Measurements from ENCODE around the gene CPNE2. TPM values are rescaled to one million over a fixed set of nuclear protein-coding genes. Genes with fewer than 3 reads are reported as not detected.

CPNE2 gene
- total RNA-seq, 1 experiment from 2014 or later = 18.6 TPM

DNA sequence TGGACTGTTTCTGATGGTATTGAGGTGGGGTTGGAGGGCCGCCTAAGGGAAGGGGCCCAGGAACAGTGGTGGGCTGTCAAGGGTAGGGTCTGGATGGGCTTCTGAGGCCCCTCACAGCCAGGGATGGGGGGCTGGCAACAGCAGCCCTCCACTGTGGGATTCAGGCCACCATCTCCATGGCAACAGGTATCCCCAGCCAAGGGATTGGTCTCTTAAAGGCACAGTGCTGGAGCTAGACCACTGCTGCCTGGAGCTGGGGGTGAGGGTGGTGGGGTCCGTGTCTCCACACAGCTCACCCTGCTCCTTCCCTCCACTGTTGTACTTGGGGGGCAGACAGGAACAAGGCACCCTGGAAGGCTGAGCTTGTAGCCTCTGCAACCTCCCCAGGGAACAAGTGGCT, 51.6 kb downstream of the CPNE2 start:
- DNase-seq (ENCODE audit: low read depth) = no peak

GRCh38 chr16:57145046-57146021, 53.0 kb downstream of the CPNE2 start:
- DNase-seq (ENCODE audit: low read depth) = no peak

DNA sequence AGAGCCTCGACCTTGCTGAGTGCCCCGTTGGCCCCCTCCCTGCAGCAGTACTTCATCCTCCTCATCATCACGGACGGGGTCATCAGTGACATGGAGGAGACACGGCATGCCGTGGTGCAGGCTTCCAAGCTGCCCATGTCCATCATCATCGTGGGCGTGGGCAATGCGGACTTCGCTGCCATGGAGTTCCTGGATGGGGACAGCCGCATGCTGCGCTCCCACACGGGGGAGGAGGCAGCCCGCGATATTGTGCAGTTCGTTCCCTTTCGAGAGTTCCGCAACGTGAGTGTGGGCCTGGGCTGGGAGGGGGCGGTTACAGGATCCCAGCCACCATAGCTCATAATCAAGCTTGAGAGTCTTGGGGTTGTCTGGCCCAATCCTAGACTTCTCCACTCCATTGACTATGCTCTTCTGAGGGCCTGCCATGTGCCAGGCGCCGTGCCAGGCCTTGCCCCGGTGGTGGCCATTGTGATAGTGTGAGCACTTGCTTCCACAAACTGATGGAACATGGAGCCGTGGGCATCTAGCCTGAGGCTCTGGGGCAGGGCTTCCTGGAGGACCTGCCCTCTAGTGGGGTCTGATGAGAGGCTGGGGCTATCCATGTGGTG, 53.8 kb downstream of the CPNE2 start:
- DNase-seq (ENCODE audit: low read depth) = no peak

- DNase-seq (ENCODE audit: low read depth) = no peak
These were observed 54.4 kb downstream of the CPNE2 start for GRCh38 chr16:57146735-57147134.

- no peak for DNase-seq (ENCODE audit: low read depth)
These were observed 55.2 kb downstream of the CPNE2 start for GRCh38 chr16:57147381-57148221.

DNA sequence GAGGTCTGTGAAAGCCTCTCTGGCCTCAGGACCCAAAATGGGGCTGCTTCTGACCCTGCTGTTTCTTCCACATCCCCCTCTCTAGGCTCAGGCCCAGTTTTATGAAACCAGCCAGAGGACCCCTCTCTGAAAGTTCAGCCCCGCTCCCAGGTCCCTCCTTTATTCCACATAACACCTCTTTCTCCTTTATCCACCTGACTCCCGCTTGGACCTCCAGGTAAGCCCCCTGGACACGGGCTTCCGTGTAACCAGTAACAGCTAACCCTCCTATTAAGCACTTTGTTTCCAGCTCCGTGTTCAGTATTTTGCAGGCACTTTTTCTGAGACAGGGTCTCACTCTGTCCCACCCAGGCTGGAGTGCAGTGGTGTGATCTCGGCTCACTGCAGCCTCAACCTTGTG, 56.1 kb downstream of the CPNE2 start:
- DNase-seq (ENCODE audit: low read depth) = no peak

- no peak for DNase-seq (ENCODE audit: low read depth)
These were observed 57.0 kb downstream of the CPNE2 start for GRCh38 chr16:57149391-57149790.

GRCh38 chr16:57150682-57151330, 58.4 kb downstream of the CPNE2 start:
- no peak for DNase-seq (ENCODE audit: low read depth)

- DNase-seq (ENCODE audit: low read depth) = no peak
These were observed 59.0 kb downstream of the CPNE2 start for GRCh38 chr16:57151369-57151768.

DNA sequence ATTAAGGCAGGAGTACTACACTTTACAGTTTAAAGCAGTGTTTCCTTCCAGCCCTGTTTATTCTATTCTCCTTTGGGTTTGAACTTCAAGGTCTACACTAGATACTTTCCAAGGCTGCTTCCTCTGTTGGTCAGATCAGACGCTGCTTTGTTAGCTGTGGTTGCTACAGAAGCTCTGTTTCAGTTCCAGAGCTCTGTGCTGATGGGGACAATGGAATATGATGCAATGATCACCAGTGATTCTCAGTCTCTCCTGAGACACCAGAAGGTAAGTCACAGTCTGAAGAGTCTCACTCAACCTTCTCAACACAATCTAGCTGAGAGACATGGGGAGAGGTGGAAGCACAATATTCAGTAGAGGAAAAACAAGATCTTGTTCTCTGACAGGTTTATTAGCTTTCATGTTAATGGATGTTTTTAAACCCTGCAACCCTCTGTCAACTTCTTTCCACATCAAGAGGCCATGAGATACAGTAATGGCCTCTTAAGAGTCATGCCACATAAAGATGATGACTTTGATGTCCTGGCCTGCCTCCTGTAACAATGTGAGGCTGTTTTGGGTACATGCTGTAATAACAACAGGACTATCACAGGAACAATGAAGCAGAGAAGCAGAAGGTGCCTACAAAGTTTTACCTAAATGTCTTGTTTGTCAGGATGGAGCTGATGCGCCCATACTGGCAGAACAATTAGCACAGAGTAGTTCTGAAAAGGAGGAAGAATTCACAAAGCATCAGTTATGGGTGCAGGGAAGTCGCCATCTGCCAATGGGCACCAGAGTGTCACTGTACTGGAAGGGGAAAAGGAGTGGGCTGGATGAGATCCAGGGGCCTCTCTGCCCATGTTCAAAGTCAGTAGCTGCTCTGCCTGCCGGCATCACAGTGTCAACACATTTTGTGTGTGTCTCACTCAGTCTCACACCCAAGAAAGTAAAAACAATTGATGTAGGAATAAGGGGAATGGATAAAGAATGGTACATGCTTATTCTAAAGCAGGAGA, 60.0 kb downstream of the CPNE2 start:
- no peak for DNase-seq (ENCODE audit: low read depth)

DNA sequence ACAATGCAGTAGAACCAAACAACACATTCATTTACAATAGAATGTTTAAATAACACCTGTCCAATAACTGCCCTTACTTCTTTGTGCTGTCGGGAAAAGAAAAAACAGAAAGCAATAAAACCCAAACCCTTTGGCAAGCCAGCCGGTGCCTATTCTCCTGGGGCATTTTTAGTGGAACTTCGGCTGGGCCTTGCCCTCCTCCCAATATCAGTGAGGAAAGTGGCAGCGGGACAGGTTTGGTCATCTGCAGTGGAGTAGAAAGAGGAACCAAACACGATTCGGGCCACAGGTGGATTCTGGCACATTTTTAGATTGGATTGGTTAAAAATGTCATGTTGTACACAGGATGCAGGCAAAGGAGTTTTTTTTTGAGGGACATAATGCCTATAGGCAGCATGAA, 61.5 kb downstream of the CPNE2 start:
- DNase-seq (ENCODE audit: low read depth) = no peak

GRCh38 chr16:57155702-57156350, 63.4 kb downstream of the CPNE2 start:
- DNase-seq (ENCODE audit: low read depth) = no peak

- no peak for DNase-seq (ENCODE audit: low read depth)
These were observed 63.9 kb downstream of the CPNE2 start for GRCh38 chr16:57156351-57156703.

GRCh38 chr16:57157533-57157932, 65.2 kb downstream of the CPNE2 start:
- DNase-seq (ENCODE audit: low read depth) = no peak

DNA sequence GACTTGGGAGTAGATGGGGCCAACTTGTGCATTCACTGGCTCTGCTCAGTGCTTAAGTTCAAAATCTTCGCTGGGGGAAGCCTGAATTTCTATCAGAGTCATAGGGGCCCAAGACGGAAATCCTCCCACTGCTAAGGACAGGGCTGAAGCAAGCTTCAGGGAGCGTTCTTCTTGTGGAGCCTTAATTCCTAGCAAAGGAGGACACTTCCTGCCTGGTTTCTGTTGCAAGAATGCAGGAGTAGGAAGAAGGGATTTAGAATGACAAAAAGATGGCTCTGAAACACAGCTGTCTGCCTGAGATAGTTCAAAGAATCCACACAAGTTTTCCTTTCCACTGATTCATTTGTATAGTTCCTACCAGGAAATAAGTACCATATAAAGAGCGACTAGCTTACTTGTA, 67.1 kb downstream of the CPNE2 start:
- DNase-seq (ENCODE audit: low read depth) = no peak

DNA sequence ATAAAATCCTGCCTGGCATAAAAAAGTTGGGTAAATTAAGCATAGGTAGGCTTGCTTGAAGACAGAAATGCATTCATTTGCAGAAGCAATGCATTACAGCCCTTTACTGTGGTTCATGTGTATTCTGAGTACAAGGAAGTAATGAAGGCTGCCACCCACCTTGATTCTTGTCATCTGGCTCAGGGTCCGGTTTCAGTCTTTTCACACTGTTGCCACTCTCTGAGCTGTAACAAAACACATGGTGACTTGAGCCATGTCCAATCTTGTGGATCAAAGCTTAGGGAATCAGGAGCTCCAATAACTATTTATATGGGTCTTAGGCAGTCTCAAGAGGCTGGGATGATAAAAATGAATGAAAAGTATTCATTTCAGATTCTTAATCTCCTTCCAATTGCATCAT, 71.5 kb downstream of the CPNE2 start:
- no peak for DNase-seq (ENCODE audit: low read depth)

GRCh38 chr16:57165483-57165882, 73.1 kb downstream of the CPNE2 start:
- DNase-seq (ENCODE audit: low read depth) = no peak

DNA sequence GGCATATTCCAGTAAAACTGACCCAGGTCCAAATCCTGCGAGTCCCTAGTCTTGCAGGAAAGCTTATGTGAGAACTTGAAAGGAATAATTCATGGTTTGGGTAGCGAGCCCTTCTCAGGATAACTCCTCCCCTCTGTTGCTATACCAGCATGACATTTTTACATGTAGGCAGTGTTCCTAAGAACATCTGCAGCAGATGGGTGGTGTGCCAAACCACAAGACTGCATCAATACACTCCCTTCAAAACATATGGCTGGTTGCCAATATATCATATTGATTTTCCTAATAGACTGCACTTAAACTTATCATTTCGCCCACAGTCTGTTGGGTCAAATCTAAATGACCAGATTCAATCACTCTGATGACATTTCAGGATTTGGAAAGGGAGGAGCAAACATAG, 73.6 kb downstream of the CPNE2 start:
- DNase-seq (ENCODE audit: low read depth) = no peak

DNA sequence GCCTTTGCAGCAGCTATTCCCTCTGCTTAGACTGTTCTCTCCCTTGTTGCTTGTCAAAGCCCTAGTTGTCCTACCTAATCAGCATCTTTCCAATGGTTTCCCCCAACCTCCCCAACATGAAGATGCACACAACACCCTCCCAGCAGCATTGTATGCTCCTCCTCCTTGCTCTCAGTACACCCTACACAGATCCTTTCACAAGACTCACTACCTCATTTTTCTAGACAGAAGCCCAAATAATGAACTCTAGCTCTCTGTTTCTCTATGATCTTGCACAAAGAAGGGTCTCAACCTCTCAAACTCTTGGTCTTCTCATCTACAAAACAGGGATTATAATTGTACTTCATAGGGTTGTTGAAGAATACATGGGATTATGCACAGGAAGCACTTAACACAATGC, 74.1 kb downstream of the CPNE2 start:
- no peak for DNase-seq (ENCODE audit: low read depth)

- DNase-seq (ENCODE audit: low read depth) = no peak
These were observed 74.6 kb downstream of the CPNE2 start for GRCh38 chr16:57166951-57167350.
